ENCODE results near the gene COL25A1. TPM values are rescaled to one million over a fixed set of nuclear protein-coding genes. Genes with fewer than 3 reads are reported as not detected.

The COL25A1 gene
- total RNA-seq: not detected

GRCh38 chr4:109302361-109303139 is at the start of gene COL25A1:
Gene COL25A1 (minus strand): TSS chr4:109302658.
- DNase-seq (ENCODE audit: low read depth in 2 of 3, low spot score in 2 of 3): peak in 2 of 3 donors; percentile 41 to 62

GRCh38 chr4:109350121-109350520 is 47.7 kb upstream of the COL25A1 start:
- DNase-seq (ENCODE audit: low read depth in 2 of 3, low spot score in 2 of 3): no peak

- no peak for DNase-seq (ENCODE audit: low read depth in 2 of 3, low spot score in 2 of 3)
Observed at GRCh38 chr4:109334129-109335105, 32.0 kb upstream of the COL25A1 start.

GRCh38 chr4:109332926-109333464 is 30.5 kb upstream of the COL25A1 start:
- peak in 2 of 3 donors; percentile 10 to 20 for DNase-seq (ENCODE audit: low read depth in 2 of 3, low spot score in 2 of 3)

- DNase-seq (ENCODE audit: low read depth in 2 of 3, low spot score in 2 of 3): no peak
Observed at GRCh38 chr4:109327641-109328040, 25.2 kb upstream of the COL25A1 start.

- DNase-seq (ENCODE audit: low read depth in 2 of 3, low spot score in 2 of 3): no peak
Observed at GRCh38 chr4:109325698-109326097, 23.2 kb upstream of the COL25A1 start.

- no peak for DNase-seq (ENCODE audit: low read depth in 2 of 3, low spot score in 2 of 3)
Observed at GRCh38 chr4:109323348-109323747, 20.9 kb upstream of the COL25A1 start.

GRCh38 chr4:109321232-109321631 is 18.8 kb upstream of the COL25A1 start:
- DNase-seq (ENCODE audit: low read depth in 2 of 3, low spot score in 2 of 3): peak in 1 of 3 donors; percentile 57

GRCh38 chr4:109319684-109320083 is 17.2 kb upstream of the COL25A1 start:
- DNase-seq (ENCODE audit: low read depth in 2 of 3, low spot score in 2 of 3): no peak

- no peak for DNase-seq (ENCODE audit: low read depth in 2 of 3, low spot score in 2 of 3)
Observed at GRCh38 chr4:109319156-109319555, 16.7 kb upstream of the COL25A1 start.

GRCh38 chr4:109315818-109316217 is 13.4 kb upstream of the COL25A1 start:
- DNase-seq (ENCODE audit: low read depth in 2 of 3, low spot score in 2 of 3): no peak

GRCh38 chr4:109315341-109315740 is 12.9 kb upstream of the COL25A1 start:
- no peak for DNase-seq (ENCODE audit: low read depth in 2 of 3, low spot score in 2 of 3)

- DNase-seq (ENCODE audit: low read depth in 2 of 3, low spot score in 2 of 3): no peak
Observed at GRCh38 chr4:109313168-109314133, 11.0 kb upstream of the COL25A1 start.

GRCh38 chr4:109303140-109303496 is 660 bp upstream of the COL25A1 start:
- no peak for DNase-seq (ENCODE audit: low read depth in 2 of 3, low spot score in 2 of 3)

- DNase-seq (ENCODE audit: low read depth in 2 of 3, low spot score in 2 of 3): no peak
Observed at GRCh38 chr4:109301651-109302360, 652 bp downstream of the COL25A1 start.

- no peak for DNase-seq (ENCODE audit: low read depth in 2 of 3, low spot score in 2 of 3)
Observed at GRCh38 chr4:109298279-109299010, 4.0 kb downstream of the COL25A1 start.

GRCh38 chr4:109296527-109296926 is 5.9 kb downstream of the COL25A1 start:
- DNase-seq (ENCODE audit: low read depth in 2 of 3, low spot score in 2 of 3): no peak

- DNase-seq (ENCODE audit: low read depth in 2 of 3, low spot score in 2 of 3): no peak
Observed at GRCh38 chr4:109295081-109295480, 7.4 kb downstream of the COL25A1 start.

All from hematopoietic multipotent progenitor cell (in vitro differentiated cells).